HG03097 (cell line): ENCODE data around the gene ARMC9.
"Not testable (repeated sequence)": the region's sequence is repeated elsewhere in the genome, so short reads cannot be mapped to it uniquely, and the experiment has no call there.

Experiments
- ATAC-seq: cut with Tn5 transposase; IDR thresholded peaks from one replicate; pipeline ENCODE4 v1.9.1; 2021; ENCODE audit not compliant: unreplicated experiment, low FRiP score

The ARMC9 gene

GRCh38 chr2:231334981-231335380 lies 136.6 kb downstream of the ARMC9 start:
- no peak for ATAC-seq

DNA sequence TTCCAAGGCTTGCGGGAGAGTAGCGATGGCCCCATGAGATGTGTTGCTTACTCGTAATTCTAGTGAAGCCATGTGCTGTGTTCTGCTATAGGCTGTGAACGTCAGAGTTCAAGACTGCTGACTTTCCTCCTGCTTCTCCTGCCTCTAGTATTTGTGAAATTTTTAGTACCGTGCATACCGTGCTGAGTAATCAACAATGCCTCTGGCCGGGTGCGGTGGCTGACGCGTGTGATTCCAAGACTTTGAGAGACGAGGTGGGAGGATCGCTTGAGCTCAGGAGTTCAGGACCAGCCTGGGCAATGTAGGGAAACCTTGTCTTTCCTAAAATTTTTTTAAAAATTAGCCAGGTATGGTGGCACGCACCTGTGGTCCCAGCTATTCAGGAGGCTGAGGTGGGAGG lies 137.2 kb downstream of the ARMC9 start:
- ATAC-seq: no peak

DNA sequence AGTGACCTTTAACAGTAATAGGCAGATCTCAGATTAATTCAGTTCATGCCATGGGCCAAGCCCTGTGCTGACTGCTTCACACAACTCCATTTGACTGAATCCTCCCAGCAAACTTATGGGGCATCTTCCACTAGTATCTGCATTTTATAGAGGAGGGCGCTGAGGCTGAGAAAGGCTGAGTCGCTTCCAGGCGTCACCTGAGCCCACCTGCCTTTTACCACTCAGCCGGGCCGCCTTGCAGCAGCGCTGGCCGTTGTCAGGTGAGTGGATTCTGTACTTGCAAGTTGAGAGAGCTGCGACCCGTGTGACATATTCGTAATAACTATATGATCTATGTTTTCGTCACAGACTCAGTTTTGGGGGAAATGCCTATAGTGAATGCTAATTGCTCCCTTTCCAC lies 137.8 kb downstream of the ARMC9 start:
- no peak for ATAC-seq

GRCh38 chr2:231336700-231337099 lies 138.3 kb downstream of the ARMC9 start:
- ATAC-seq: no peak

DNA sequence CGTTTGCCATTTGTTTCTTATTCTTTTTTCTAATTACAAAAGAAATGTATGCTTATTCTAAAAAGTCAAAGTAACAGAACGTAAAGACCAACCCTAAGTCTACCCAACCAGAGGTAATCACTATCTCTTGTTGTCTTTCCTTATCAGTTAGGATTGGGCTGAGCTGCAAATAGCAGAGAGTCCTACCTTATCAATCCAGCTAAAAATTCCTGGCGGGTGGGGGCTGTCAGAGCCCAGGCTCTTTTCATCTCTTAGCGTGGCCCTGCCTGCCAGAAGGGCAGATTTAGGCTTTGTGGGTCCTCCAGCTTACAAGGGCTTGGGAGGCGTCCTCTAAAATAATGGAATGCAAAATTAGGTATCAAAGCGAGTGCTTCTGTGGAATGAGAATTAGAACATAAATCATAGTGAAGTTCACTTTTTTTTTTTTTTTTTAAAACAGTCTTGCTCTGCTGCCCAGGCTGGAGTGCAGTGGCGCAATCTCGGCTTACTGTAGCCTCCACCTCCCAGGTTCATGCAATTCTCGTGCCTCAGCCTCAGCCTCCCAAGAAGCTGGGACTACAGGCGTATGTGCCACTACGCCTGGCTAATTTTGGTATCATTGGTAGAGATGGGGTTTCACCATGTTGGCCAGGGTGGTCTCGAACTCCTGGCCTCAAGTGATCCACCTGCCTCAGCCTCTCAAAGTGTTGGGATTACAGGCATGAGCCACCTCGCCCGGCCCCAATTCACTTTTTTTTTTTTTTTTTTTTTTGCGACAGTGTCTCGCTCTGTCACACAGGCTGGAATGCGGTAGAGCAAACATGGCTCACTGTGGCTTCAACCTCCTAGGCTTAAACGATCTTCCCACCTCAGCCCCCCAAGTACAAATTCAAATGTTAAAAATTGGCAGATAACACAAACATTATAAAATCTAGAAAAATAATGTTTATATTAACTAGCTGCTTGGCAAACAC lies 139.7 kb downstream of the ARMC9 start:
- no peak for ATAC-seq

DNA sequence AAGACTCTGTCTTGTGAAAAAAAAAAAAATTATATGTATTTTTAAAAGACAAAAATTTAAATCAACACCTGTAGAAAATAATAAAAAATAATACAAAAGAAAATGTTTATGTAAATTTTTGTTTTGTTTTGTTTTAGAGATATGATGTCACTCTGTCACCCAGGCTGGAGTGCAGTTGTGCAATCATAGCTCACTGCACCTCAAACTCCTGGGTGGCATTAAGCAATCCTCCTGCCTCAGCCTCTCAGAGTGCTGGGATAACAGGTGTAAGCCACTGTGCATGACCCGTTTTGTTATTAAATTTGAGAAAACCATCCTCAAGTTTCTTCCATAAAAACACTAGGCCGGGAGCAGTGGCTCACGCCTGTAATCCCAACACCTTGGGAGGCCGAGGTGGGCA lies 140.9 kb downstream of the ARMC9 start:
- no peak for ATAC-seq

GRCh38 chr2:231341100-231341499 lies 142.7 kb downstream of the ARMC9 start:
- ATAC-seq: no peak

- ATAC-seq: no peak
These were observed 143.8 kb downstream of the ARMC9 start for GRCh38 chr2:231342061-231342711.

DNA sequence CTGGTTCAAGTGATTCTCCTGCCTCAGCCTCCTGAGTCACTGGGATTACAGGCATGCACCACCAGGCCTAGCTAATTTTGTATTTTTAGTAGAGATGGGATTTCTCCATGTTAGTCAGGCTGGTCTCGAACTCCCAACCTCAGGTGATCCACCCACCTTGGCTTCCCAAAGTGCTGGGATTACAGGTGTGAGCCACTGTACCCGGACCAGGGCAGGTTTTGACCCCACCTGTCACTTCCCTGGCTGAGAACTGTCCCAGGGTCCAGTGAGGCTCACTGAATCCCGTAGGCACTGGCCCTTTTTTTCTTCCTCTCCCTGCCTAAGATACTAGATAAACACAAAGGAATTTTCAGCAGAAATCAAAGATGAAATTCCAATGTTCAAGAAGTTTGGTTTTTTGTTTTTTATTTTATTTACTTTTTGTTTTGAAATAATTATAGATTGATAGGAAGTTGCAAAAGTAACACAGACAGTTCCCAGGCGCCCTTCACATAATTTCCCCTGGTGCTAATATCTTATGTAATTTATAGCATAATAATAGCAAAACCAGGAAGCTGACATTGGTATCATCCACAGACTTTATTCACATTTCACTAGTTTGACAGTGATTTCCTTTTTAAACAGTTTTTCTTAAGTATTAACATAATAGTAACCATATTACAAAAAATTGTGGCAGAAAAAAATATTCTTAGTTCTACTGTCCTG lies 144.7 kb downstream of the ARMC9 start:
- no peak for ATAC-seq

GRCh38 chr2:231343988-231344387 lies 145.6 kb downstream of the ARMC9 start:
- ATAC-seq: no peak

- no peak for ATAC-seq
These were observed 146.4 kb downstream of the ARMC9 start for GRCh38 chr2:231344851-231345250.

DNA sequence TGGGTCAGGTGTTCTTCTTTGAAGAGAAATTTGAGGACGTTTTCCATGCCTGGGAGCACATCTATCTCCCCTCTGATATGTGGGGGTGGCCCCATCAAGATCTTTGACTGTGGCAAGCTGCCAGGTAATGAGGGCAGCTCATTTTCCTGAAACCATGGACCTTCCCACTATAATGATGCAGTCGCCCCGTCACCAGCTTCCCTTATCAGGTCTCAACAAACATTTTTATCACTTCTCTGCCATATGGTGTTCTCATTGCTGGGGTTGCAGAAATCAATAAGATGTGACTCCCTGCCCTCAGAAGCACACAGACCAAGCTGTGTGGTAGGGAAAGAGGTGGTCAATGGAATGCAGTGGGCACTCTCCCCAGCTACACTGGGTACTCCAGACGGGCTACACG lies 148.7 kb downstream of the ARMC9 start:
- no peak for ATAC-seq

DNA sequence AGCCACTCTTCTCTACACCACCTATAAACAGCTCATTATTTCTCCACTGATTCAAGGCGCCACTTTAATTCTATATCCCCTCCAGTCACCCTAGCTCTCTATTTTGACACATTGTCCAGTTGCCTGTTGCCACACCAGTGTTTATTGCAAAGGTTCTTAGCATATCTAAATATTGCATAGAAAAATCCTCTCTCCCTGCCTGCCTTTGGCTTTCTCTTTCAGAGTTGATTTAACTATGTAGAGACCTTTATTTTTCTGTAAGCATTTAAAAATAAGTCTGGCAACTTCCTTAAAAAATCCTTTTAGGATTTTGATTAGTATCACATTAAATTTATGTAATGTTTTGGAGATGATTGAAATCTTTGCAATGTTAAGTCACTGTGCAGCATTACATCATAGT lies 149.2 kb downstream of the ARMC9 start:
- ATAC-seq: no peak

DNA sequence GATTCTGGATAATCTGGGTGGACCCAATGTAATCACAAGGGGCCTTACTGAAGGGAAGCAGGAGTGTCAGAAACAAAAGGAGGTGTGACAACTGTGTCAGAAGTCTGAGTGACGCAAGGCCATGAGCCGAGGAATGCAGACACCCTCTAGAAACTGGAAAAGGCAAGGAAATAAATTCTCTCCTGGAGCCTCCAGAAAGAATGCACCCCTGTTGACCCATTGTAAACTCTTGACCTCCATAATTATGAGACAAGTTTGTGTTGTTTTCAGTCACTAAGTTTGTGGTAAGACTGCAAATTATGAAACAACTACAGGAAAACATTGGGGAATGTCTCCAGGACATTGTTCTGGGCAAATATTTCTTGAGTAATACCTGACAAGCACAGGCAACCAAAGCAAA lies 149.7 kb downstream of the ARMC9 start:
- no peak for ATAC-seq

DNA sequence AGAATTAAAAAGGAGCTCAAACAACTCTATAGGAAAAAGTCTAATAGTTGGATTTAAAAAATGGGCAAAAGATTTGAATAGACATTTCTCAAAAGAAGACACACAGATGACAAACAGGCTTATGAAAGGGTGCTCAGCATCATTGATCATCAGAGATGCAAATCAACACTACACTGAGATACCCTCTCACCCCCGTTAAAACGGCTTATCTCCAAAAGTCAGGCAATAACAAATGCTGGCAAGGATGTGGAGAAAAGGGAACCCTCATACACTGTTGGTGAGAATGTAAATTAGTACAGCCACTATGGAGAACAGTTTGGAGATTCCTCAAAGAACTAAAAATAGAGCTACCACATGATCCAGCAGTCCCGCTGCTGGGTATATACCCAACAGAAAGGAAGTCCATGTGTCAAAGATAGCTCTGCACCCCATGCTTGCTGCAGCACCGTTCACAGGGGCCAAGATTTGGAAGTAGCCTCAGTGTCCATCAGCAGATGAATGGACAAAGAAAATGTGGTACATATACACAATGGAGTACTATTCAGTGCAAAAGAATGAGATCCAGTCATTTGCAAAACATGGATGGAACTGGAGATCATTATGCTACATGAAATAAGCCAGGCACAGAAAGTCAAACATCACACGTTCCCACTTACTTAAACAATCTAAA lies 150.4 kb downstream of the ARMC9 start:
- no peak for ATAC-seq

DNA sequence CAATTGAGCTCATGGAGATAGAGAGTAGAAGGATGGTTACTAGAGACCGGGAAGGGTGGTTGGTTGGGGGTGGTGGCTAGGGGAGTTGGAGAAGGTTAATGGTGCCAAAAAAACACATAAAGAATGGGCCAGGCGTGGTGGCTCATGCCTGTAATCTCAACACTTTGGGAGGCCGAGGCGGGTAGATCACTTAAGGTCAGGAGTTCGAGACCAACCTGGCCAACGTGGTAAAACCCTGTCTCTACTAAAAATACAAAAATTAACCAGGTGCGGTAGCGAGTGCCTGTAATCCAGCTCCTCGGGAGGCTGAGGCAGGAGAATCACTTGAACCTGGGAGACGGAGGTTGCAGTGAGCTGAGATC lies 150.9 kb downstream of the ARMC9 start:
- not testable (repeated sequence) for ATAC-seq

DNA sequence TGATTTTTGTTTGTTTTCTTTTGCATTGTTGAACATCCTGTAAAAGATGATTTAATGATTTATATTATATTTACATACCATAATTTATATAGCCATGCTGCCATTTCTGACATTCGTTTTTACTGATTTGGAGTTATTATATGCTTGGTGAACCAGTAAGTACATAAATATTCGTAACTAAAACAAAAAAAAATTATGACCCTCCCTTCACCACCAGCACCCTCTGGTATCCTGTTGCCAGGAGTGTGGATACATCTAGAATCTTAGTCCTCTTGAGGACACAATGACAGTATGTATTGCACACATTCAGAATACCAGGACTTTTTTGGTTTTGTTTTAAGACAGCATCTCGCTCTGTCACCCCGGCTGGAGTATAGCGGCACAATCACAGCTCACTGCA lies 153.2 kb downstream of the ARMC9 start:
- no peak for ATAC-seq

- no peak for ATAC-seq
These were observed 155.0 kb downstream of the ARMC9 start for GRCh38 chr2:231353469-231353868.

DNA sequence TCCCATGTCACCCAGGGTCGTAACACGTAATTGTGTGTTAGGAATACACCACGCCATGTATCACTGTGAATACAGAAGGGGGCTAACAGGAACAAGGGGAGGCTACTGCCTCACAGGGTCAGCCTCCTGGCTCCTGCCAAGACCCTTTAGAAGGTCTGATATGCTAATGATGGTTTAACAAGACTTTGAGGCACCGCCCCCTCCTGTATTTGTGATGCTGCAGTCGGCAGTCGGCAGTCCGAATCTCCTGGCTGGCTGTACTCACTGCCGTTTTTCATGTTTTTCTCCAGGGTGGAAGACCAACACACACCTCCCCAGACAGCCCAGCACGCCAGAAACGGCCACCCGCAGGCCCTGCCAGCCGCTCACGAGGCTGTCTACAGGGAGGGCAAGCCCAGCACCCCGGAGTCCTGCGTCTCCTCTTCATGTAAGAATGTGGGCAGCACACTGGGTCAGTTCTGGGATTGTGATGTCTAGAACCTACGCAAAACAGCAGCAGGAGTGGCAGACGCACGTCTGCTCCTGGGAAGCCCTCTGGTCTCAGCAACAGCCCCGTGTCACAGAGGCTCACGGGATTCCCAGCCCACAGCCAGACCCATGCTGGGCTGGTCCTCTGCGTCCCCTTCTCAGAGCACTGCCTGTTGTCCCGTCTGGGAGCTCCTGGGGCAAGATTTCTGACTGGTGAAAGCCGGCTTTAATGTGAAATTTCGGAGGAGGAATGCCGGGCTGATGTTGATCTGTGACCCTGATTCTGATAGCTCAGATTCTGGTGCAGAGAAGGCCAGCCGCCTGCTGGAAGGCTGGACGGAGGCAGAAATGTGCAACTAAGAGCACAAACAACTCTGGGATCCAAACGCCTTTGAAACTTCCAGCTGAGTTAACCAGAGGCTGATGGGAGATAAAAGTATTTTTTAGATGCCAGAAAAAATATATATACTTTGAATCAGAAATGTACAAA lies 157.4 kb downstream of the ARMC9 start:
- no peak for ATAC-seq

- ATAC-seq: no peak
These were observed 158.0 kb downstream of the ARMC9 start for GRCh38 chr2:231356466-231356844.
